Bone marrow (tissue), 2 donors: ENCODE measurements around the gene C1orf226.

Experiments
- DNase-seq, 2 donors: peaks; one replicate each; lab custom pipeline; 2025; lab: John Stamatoyannopoulos, UW

The C1orf226 gene

DNA sequence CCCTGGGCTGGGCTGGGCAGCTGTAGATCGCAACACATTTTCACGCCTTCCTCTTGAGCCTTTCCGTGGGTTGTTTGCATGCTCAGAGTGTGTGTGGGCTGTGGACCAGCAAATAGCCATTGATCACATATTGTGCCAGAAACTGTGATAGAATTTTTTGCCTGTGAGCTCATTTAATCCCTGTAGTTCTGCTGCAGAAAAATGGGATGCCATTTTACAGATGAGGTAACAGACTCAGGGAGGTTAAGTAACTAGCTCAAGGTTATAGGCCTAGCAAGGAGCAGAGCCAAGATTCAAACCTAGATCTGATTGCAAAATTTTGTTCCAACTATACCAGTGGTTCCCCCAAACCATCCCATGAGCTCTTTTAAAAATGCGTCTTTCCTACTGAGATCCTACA is 15.4 kb upstream of the C1orf226 start:
- DNase-seq = no peak

DNA sequence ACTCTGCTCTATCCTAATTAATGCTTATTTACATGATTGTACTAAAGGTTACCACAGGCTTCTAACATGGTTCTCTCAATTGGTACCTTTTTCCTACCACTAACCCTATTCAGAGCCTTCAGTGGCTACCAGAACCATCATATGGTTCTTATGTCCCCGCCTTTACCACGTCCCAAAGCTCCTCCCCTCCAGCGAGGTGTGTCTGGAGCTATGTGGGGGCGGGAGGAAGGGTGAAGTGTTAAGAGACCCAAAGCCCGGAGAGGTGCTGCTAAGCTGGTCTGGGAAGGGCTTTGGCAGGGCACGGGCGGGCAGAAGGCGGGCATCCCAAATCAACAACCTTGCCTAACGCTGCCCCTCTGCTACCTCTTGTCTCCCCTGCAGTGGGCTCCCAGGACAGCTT is 14.9 kb upstream of the C1orf226 start:
- no peak for DNase-seq

DNA sequence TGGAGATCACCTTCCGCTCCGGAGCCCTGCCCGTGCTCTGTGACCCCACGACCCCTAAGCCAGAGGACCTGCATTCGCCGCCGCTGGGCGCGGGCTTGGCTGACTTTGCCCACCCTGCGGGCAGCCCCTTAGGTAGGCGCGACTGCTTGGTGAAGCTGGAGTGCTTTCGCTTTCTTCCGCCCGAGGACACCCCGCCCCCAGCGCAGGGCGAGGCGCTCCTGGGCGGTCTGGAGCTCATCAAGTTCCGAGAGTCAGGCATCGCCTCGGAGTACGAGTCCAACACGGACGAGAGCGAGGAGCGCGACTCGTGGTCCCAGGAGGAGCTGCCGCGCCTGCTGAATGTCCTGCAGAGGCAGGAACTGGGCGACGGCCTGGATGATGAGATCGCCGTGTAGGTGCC is 14.5 kb upstream of the C1orf226 start:
- DNase-seq = no peak

DNA sequence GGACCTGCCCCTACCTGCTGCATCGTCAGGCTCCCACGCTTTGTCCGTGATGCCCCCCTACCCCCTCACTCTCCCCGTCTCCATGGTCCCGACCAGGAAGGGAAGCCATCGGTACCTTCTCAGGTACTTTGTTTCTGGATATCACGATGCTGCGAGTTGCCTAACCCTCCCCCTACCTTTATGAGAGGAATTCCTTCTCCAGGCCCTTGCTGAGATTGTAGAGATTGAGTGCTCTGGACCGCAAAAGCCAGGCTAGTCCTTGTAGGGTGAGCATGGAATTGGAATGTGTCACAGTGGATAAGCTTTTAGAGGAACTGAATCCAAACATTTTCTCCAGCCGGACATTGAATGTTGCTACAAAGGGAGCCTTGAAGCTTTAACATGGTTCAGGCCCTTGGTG is 13.8 kb upstream of the C1orf226 start:
- no peak for DNase-seq

DNA sequence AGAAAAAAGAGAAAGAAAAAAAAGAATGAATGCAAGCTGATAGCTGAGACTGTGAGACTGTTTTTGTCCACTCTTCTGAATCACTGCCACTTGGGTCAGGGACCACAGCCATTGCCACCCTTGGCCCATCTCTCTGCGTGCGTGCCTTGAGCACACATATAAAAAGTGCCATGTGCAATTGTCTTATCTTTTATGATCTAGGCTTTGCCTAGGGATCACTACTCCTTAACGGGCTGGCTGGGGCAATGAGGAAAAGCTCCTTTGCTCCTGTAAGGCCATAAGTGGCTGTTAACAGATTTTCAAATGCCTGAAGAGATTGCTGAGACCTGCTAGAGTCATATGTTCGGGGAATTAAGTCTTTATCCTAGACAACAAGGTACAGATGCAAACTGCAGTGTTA is 13.1 kb upstream of the C1orf226 start:
- no peak for DNase-seq

DNA sequence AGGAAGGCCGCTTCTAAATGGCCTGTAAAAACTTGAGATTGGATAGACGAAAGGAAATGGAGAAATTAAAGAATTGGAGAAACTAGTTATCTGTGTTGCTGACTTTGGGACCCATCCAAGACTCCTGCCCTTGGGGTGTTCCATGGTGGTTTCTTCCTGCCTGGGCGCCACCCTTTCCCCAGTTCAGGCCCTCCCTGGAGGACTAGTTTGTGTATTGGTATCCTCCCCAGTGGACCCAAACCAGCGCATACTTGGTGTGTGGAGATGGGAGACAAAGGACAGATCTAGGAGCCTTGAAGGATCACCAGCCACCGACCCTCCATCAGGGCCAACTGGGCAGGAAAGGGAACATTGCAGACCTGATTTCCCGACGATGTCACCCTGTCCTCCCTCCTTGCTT is 12.0 kb upstream of the C1orf226 start:
- no peak for DNase-seq

DNA sequence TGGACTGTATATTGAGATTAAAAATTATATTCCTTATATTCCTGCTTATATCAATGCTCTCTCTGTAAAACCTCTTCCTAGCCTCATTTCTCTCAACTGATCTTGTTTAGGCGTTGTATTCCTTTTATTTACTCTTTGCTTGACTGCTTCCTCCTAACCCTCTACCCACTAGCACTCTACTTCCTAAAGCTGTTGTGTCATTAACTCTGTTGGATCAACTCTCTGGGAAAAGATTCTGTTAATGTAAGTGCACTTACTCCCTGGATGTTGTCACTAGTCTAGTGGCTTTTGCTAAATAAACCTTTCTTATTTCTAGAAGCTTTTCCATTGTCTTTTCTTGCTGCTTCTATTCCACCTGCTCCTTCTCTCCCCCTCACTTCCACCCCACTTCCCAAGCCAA is 11.4 kb upstream of the C1orf226 start:
- DNase-seq = no peak

DNA sequence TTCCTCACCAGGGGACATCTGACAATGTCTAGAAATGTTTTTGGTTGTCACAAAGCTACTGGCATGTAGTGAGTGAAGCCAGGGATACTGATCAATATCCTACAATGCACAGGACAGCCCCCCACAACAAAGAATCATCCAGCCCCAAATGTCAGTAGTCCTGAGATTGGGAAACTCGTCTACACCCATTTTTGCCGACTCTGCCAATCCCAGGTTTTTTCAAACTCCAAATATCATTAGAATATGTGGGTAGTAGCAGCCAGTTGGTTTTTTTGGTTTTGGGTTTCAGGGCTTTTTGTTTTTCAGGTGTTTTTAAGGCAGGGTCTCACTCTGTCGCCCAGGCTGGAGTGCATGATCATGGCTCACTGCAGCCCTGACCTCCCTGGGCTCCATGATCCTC is 10.8 kb upstream of the C1orf226 start:
- no peak for DNase-seq

DNA sequence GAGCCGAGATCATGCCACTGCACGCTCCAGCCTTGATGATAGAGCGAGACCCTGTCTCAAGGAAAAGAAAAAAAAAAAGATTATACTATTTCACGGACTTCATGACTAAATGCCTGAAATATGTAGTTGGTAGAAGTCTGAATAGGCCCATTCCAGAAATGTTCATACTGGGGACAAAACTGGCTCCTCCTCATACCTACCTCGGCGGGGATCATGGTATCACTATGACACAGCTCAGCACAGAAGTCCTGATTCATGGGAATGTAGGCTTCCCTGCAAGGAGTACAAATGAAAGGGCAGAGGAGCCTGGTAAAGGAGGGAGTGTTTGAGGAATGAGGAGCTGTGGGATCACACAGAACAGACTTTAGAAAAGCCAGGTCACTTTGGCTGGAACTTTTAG is 9.9 kb upstream of the C1orf226 start:
- DNase-seq = no peak

DNA sequence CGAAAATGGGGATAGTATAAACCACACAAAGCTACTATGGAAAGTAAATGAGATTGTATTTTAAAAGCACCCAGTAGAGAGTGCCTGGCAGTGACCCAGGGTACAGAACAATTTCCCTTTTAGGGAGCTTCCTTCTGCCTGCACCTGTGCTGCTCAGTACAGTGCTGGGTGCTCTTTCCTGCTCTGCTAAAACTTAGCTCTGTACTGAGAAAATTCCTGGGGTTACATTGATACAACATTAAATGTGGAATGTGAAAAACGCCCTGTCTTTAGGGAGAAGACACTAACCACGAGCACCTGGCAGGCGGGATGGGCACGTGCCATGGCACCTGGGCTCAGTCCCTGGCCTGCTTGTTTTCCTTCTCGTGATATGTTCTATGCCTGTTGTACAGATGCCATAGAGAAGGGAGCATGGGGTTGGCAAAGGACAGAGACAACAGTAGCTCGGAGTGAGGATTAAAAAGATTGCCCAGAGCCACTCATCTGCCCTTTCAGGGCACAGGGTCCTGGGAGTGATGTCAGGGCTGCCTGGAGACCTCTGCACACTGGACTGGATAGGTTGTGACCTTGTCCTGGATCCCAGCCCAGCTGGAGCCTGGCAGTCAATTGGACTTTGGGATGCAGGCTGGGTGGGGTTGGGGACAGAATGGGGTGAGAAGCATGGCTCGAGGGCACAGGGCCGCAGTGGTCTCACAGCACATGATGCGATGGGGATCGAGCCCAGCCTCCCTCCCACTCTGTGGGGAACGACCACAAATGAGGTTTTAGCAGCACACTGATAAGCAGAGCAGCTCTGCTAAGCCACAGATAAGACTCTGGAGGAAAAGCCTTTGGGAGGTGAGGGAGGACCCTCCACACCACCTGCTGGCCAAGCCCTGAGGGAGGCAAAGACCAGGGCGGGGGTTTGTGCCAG is 9.1 kb upstream of the C1orf226 start:
- no peak for DNase-seq

DNA sequence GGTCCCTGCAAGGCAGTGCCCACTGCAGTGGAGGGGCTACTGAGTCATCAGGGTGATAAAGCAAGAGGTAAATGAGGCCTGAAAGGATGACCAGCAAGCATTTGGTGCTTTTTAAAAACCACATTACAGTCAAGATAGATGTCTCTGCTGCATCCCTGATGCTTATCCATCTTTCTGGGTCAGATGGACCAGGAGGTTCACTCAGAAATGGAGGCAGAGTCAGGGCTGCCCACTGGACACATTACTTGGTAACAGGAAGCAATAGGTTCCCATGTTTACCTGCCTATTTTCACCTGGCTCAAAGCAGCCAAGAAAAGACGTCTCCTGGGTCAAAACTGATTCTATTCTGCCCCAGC is 8.5 kb upstream of the C1orf226 start:
- DNase-seq = no peak

DNA sequence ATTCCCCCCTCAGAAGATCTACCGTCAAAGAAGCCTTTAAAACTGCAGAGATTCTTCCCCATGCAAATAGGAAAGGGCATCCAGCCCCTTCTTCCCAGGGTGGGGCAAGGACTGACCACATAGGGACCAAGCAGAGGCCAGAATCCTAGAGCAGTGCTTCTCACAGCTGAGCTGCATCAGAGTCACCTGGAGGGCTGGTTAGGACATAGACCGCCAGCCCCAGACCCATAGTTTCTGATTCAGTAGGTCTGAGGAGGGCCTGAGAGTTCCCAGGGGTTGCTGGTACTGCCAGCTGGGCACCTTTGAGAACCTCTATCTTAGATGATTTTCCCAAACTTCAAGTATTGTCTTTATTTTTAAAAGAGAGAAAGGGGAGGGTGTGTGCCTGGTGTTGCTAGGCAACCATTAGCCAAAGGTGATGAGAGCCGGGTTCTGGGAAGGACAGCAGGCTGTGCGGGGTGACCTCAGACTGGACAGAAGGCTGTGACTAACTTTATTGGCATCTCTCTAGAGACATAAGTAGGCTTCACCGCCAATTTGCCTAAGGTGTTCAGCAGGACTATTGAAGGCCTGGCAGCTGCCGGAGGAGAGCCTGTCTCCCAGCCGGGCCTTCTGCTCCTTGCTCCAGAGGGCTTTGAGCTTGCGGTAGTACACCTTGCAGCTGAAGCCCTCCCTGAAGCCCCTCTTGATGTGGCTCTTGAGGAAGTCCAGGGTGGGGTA is 7.8 kb upstream of the C1orf226 start:
- DNase-seq = no peak

DNA sequence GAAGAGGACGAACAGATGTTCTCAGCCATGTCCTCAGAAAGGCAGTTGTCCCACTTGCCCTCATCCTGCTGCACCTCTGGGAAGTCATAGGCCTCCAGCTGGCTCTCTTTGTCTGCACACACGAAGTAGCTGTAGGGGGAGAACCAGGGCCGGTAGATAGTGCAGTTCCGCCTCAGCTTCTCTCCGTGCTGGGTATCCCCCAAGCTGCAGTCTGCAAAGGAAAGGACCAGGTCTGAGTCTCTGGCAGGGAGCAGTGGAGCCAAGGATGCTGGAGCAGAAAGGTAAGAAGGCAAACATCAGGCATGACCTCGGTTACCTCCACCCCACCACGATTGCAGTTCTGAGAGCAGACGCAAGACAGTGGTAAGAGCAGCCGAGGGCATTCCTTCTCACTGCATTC is 7.1 kb upstream of the C1orf226 start:
- DNase-seq = no peak

DNA sequence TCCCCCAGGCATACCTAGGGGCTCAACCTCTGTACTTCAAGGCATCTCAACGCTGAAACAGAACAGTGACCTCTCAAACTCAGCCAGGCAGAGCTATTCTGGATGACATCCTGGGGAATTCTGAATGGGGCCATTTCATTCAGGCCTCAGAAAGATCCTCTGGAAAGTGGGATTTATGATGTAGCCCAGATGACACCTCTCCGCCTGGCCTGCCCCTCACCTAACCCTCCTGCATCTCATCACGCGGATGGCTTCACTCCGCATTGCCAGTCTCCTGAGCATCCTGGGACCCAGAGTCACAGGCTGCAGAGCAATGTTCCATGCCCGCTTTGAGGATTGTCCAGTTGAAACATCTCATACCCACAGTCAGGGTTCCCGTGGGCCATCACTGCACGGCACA is 6.1 kb upstream of the C1orf226 start:
- DNase-seq = no peak

DNA sequence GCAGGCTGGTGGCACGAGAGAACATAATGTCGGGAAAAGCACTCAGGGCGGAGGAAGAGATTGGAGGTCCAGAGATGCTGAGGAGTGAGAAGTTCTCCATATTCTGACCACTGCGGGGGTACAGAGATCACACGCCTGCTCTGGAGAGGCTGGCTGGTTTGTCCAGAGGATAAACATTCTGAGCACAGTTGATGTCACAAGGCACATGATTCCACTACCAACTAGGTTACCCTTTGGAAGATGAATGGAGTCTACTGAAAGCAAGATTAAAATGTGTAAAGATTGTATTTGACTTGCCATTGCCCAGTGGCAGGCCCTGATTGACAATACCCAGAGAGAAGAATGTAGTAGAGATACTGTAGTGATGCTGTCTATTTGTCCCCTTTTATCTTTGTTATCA is 4.8 kb upstream of the C1orf226 start, which contains the start of gene SPATA46:
SPATA46 (minus strand) TSS at position 164 of the 400 bp plus-strand sequence; CDS start at position 100, 64 bp downstream.
- DNase-seq = no peak

DNA sequence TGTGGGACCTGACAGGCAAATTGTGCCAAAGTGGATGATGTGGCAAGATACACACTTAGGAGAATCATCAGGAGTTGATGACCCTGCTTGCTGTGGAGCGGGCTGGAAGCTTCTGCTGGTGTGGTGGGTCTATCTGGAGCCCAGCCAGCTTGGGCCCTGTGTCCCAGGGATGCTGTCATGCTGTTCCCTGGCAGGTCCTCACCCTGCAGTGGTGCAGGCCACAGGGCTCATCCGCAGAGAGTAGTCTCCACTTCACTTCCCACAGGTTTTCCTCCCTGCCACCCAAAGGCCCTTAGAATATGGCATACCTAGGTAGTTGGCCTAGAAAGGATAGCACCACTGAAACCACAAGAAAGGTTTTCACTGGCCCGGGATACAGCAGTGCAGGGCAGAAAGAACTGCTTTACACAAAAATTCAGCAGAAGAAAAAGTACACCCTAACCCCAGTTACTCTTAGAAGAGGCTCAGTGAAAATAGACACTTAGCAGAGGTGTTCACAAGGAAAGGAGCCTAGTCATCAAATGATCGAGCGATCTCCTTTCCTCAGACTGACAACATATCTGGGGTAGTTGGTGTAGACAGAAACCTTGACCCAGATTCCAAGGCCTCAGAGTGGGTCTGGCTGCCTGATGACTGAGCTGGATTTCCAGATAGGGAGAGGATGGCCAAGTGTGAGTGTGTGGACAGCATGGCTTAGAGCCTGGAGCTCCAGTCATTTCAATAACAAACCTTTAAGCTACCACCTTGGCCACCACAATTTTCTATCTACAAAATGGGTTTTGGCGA is 1.3 kb upstream of the C1orf226 start:
- DNase-seq = no peak

DNA sequence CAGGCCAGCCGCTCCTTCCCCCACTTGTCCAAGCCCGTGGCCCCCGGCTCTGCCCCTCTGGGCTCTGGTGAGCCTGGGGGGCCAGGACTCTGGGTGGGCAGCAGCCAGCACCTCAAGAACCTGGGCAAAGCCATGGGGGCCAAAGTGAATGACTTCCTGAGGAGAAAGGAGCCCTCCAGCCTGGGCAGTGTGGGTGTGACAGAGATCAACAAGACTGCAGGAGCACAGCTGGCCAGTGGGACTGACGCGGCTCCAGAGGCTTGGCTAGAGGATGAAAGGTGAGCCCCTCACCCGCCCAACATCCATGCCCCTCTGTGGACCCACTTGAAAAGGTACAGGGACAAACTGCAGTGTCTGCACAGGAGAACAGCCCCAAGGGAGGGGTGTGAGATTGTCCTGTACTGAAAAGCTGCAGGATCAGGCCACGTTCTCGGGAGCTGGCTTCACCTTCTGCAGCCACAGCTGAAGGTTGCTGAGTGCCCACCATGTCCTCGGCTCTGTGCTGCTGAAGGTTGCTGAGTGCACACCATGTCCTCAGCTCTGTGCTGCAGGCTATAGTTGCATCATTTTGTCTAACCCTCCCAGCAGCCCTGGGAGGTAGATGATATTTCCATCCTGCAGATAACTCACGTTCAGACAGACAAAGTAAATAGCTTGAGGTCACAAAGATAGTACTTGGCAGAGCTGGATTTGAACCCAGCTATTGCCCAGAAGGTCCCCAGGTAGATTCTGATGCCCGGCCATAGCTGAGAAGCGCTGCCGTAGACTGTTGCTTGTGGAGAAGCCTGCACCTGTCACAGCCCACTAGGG is 618 bp downstream of the C1orf226 start:
- no peak for DNase-seq

DNA sequence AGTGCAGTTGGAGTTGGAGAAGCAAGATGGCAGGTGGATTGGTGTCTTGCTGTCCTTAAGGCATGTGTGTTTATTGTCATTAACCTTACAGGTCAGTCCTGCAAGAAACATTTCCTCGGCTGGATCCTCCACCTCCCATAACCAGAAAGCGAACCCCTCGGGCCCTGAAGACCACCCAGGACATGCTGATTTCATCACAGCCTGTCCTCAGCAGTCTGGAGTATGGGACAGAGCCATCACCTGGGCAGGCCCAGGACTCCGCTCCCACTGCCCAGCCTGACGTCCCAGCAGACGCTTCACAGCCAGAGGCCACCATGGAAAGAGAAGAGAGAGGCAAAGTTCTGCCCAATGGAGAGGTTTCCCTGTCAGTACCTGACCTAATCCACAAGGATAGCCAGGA is 1.6 kb downstream of the C1orf226 start:
- no peak for DNase-seq

DNA sequence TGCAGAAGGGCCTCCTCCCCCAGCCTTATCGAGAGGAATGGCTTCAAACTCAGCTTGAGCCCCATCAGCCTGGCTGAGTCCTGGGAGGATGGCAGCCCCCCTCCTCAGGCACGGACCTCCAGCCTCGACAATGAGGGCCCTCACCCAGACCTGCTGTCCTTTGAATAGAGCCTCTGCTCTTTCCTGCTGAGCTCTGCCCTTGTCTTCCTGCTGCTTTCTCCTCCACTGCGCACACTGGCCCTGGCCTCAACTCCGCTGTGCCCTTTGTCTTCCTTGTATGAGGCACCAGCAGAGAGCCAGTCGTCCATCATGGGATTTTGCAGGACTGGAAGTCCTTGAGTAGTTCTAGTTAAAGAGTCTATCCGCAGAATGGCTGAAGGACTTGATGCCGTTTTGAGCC is 2.0 kb downstream of the C1orf226 start:
- DNase-seq = no peak

DNA sequence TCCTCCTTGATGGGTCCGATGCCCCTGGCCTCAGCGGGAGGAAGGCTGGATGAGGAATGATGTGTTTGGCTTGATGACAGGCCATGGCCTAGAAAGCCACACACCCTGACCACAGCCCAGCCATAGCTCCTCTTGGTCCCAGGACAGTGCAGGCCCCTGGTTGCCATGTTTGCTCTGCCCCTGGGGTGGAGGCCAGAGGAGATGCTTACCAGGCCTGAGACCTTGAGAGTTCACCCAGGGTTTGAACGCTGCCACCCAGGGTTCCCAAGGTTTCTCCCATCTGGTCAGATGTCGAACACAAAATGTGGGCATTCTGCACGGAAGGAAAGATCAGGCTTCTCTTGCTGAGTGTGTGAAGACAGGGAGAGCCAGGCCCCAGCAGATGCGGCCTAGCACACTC is 2.6 kb downstream of the C1orf226 start:
- no peak for DNase-seq

DNA sequence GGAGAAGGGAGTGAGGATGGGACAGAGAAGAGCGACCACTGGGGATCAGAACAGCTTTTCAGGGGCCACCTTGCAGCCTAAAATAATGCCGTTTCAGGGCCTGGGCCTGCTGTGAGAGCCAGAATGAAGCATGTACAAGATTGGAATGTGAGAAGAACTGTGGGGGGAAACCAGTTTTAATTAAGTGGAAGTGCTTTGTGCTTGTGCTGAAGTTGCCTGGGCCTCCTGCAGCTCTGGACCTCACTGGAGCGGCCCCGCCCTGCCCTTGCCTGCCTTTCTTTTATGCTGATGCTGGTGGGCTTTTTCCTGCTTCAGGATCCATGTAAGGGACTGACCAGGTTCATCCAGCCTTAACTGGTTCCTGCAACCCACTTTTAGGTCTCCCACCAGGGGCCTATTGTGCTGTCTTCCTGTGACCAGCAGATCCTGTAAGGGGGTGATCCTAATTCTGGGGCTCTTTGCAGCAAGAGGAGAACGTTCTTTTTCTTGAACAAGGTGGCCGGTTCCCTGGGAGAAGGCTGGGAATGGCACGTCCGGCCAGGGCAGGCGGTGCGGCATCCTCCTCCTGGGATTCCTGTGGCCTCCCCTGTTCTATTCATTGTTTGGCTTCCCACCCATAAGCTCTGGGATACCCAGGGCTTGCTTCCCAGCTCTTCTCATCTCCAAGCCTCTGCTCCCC is 3.2 kb downstream of the C1orf226 start:
- DNase-seq = no peak
